SK-N-SH treated with all-trans-retinoic acid at 6 μM for 48 hours (cell line): ENCODE data around the gene CACNA2D4.

Experiments used
- ATAC-seq: fragments of 200-7000 bp; cut with Tn5 transposase; 3 replicates; pipeline ENCODE4 v1.9.1; 2020; ENCODE audit warnings: mild to moderate bottlenecking, moderate library complexity
- CREB5 ChIP-seq: fragments of 250-450 bp; sonication (Bioruptor Pico); IDR thresholded peaks from 2 replicates; pipeline ENCODE4 v1.5.1; 2020; ENCODE audit warnings: low read depth, mild to moderate bottlenecking, moderate library complexity
- CSDC2 ChIP-seq: fragments of 250-450 bp; sonication (Bioruptor Pico); IDR thresholded peaks from 2 replicates; pipeline ENCODE4 v1.5.0; 2020; ENCODE audit warnings: mild to moderate bottlenecking, moderate library complexity
- CSRNP3 ChIP-seq: fragments of 250-450 bp; sonication (Bioruptor Pico); IDR thresholded peaks from 2 replicates; pipeline ENCODE4 v1.5.1; 2021; ENCODE audit warnings: mild to moderate bottlenecking, moderate library complexity
- ISL1 ChIP-seq: fragments of 250-450 bp; sonication (Bioruptor Pico); IDR thresholded peaks from 2 replicates; pipeline ENCODE4 v2.1.2; 2022; ENCODE audit warnings: mild to moderate bottlenecking, moderate library complexity
- PATZ1 ChIP-seq: fragments of 250-450 bp; sonication (Bioruptor Pico); IDR thresholded peaks from 2 replicates; pipeline ENCODE4 v1.8.0; 2020; ENCODE audit warnings: mild to moderate bottlenecking, moderate library complexity, borderline replicate concordance
- POU6F1 ChIP-seq: fragments of 250-450 bp; sonication (Bioruptor Pico); IDR thresholded peaks from 2 replicates; pipeline ENCODE4 v1.8.0; 2021; ENCODE audit warnings: low read depth, mild to moderate bottlenecking, moderate library complexity, borderline replicate concordance
- PPARA ChIP-seq: fragments of 250-450 bp; sonication (Bioruptor Pico); IDR thresholded peaks from 2 replicates; pipeline ENCODE4 v1.5.0; 2020; ENCODE audit warnings: mild to moderate bottlenecking, borderline replicate concordance
- RARB ChIP-seq: fragments of 250-450 bp; sonication (Bioruptor Pico); IDR thresholded peaks from 2 replicates; pipeline ENCODE4 v1.8.0; 2021; ENCODE audit warnings: mild to moderate bottlenecking, moderate library complexity
- SNAI2 ChIP-seq: fragments of 250-450 bp; sonication (Bioruptor Pico); IDR thresholded peaks from 2 replicates; pipeline ENCODE4 v1.5.0; 2020; ENCODE audit warnings: mild to moderate bottlenecking, moderate library complexity
- TOX ChIP-seq: fragments of 250-450 bp; sonication (Bioruptor Pico); IDR thresholded peaks from 2 replicates; pipeline ENCODE4 v1.8.0; 2021; ENCODE audit warnings: mild to moderate bottlenecking, moderate library complexity, borderline replicate concordance
- TSHZ2 ChIP-seq: fragments of 250-450 bp; sonication (Bioruptor Pico); IDR thresholded peaks from 2 replicates; pipeline ENCODE4 v1.5.0; 2020; ENCODE audit warnings: mild to moderate bottlenecking, moderate library complexity
- ZFP3 ChIP-seq: fragments of 250-450 bp; sonication (Bioruptor Pico); IDR thresholded peaks from 2 replicates; pipeline ENCODE4 v1.5.0; 2020; ENCODE audit warnings: mild to moderate bottlenecking, moderate library complexity
- ZNF70 ChIP-seq: fragments of 450-650 bp; formaldehyde crosslinking; IDR thresholded peaks from 2 replicates; pipeline ENCODE4 v1.5.0; 2020; ENCODE audit warnings: mild to moderate bottlenecking, moderate library complexity
- ZNF8 ChIP-seq: fragments of 450-650 bp; formaldehyde crosslinking; IDR thresholded peaks from 2 replicates; pipeline ENCODE4 v1.5.0; 2020; ENCODE audit warnings: mild to moderate bottlenecking, moderate library complexity

The CACNA2D4 gene

GRCh38 chr12:1801303-1801975, 117.0 kb downstream of the CACNA2D4 start:
- TF ChIP-seq CSRNP3 (CRISPR knock-in tag) (no peak), POU6F1 (CRISPR knock-in tag) (no peak)
- no peak for ATAC-seq

GRCh38 chr12:1800401-1801302, 117.8 kb downstream of the CACNA2D4 start:
- no peak for ATAC-seq
- no peak for TF ChIP-seq ZFP3

GRCh38 chr12:1799882-1800400, 118.5 kb downstream of the CACNA2D4 start:
- no peak for TF ChIP-seq ZNF70 (CRISPR knock-in tag)
- TF ChIP-seq ISL1 (CRISPR knock-in tag) = no peak
- no peak for TF ChIP-seq RARB
- TF ChIP-seq TSHZ2 (CRISPR knock-in tag) = no peak
- TF ChIP-seq PATZ1 = no peak
- no peak for TF ChIP-seq PPARA (CRISPR knock-in tag)
- TF ChIP-seq TOX (CRISPR knock-in tag) = no peak
- TF ChIP-seq SNAI2 = no peak
- TF ChIP-seq CREB5 (CRISPR knock-in tag) = no peak
- no peak for TF ChIP-seq ZNF8 (CRISPR knock-in tag)
- no peak for ATAC-seq

GRCh38 chr12:1799051-1799881, 119.2 kb downstream of the CACNA2D4 start:
- TF ChIP-seq PATZ1 (no peak), CSDC2 (CRISPR knock-in tag) (no peak)
- no peak for ATAC-seq
